ENCODE measurements around the gene BDNF. TPM values are rescaled to one million over a fixed set of nuclear protein-coding genes. Genes with fewer than 3 reads are reported as not detected.

BDNF gene
- polyA plus RNA-seq, 1 donor (not counting 4 experiments of a cell fraction or from before 2014, with no cell fraction given): 0.35 TPM

- Histone ChIP-seq H3K27ac (ENCODE audit: control insufficient read depth, insufficient read depth, low read length) (no peak overlapping the region), H3K4me3 (ENCODE audit: control insufficient read depth in 2 of 3, extremely low read depth in 1 of 3, insufficient read depth in 2 of 3, low read depth in 1 of 3, low read length in 3 of 3) (no peak overlapping the region), H4K20me1 (ENCODE audit: control insufficient read depth, extremely low read depth, insufficient read depth, low read length) (no peaks in the 10 kb centered on the region), H3K79me2 (ENCODE audit: control insufficient read depth, insufficient read depth, low read length) (no peaks in the 10 kb centered on the region), H3K9me3 (ENCODE audit: control insufficient read depth, low read depth, low read length) (no peaks in the 10 kb centered on the region), H3K4me1 (ENCODE audit: control insufficient read depth, extremely low read depth, insufficient read depth, low read length) (peaks cover 6% of the 10 kb centered on the region), H3K27me3 (ENCODE audit: control insufficient read depth, extremely low read depth, insufficient read depth, low read length) (peaks cover 43% of the 10 kb centered on the region), H2AFZ (ENCODE audit: control insufficient read depth, low read length) (no peak overlapping the region), H3K9ac (ENCODE audit: control insufficient read depth, extremely low read depth, insufficient read depth, low read length) (no peak overlapping the region), H3K9me1 (ENCODE audit: control insufficient read depth, extremely low read depth, insufficient read depth, low read length) (no peaks in the 10 kb centered on the region), H3K4me2 (ENCODE audit: control insufficient read depth, extremely low read depth, insufficient read depth, low read depth, low read length) (no peak overlapping the region), H3K36me3 (ENCODE audit: control insufficient read depth in 2 of 2, extremely low read depth in 1 of 2, insufficient read depth in 2 of 2, low read length in 2 of 2) (no peaks in the 10 kb centered on the region)
- DNase-seq (ENCODE audit: low read depth, low spot score) (no peak), FAIRE-seq (no peak)
- TF ChIP-seq EZH2 (IDR thresholded peaks at IDR 0.05; ENCODE audit: low read length) (no peak), CTCF (optimal IDR thresholded peaks at IDR 0.05 in 1 of 3, IDR thresholded peaks at IDR 0.05 in 1 of 3, conservative IDR thresholded peaks at IDR 0.05 in 1 of 3; ENCODE audit: extremely low read depth in 1 of 3, insufficient read depth in 2 of 3, low read length in 3 of 3) (no peak)
- dilution Hi-C loops (cut with MboI; ENCODE audit: extremely low pct_ligation_motif_present, low sequenced_read_pairs): no loop called here
Measured at GRCh38 chr11:27716835-27717234, 16.6 kb upstream of the BDNF start.

GRCh38 chr11:27716216-27716615 lies 16.0 kb upstream of the BDNF start:
- H3K9me3 ChIP-seq (ENCODE audit: control insufficient read depth, low read depth, low read length): no peaks in the 10 kb centered on the region
- H3K4me1 ChIP-seq (ENCODE audit: control insufficient read depth, extremely low read depth, insufficient read depth, low read length): peaks cover 2% of the 10 kb centered on the region
- no peak overlapping the region for H2AFZ ChIP-seq (ENCODE audit: control insufficient read depth, low read length)
- FAIRE-seq: no peak
- no peak overlapping the region for H3K4me2 ChIP-seq (ENCODE audit: control insufficient read depth, extremely low read depth, insufficient read depth, low read depth, low read length)
- no peaks in the 10 kb centered on the region for H4K20me1 ChIP-seq (ENCODE audit: control insufficient read depth, extremely low read depth, insufficient read depth, low read length)
- no peaks in the 10 kb centered on the region for H3K79me2 ChIP-seq (ENCODE audit: control insufficient read depth, insufficient read depth, low read length)
- peaks cover 37% of the 10 kb centered on the region for H3K27me3 ChIP-seq (ENCODE audit: control insufficient read depth, extremely low read depth, insufficient read depth, low read length)
- H3K4me3 ChIP-seq (ENCODE audit: control insufficient read depth in 2 of 3, extremely low read depth in 1 of 3, insufficient read depth in 2 of 3, low read depth in 1 of 3, low read length in 3 of 3): no peak overlapping the region
- no peaks in the 10 kb centered on the region for H3K9me1 ChIP-seq (ENCODE audit: control insufficient read depth, extremely low read depth, insufficient read depth, low read length)
- H3K36me3 ChIP-seq (ENCODE audit: control insufficient read depth in 2 of 2, extremely low read depth in 1 of 2, insufficient read depth in 2 of 2, low read length in 2 of 2): no peaks in the 10 kb centered on the region
- H3K27ac ChIP-seq (ENCODE audit: control insufficient read depth, insufficient read depth, low read length): no peak overlapping the region
- H3K9ac ChIP-seq (ENCODE audit: control insufficient read depth, extremely low read depth, insufficient read depth, low read length): no peak overlapping the region
- no peak for DNase-seq (ENCODE audit: low read depth, low spot score)
- dilution Hi-C loops (cut with MboI; ENCODE audit: extremely low pct_ligation_motif_present, low sequenced_read_pairs): no loop called here
- TF ChIP-seq EZH2 (IDR thresholded peaks at IDR 0.05; ENCODE audit: low read length) (no peak), CTCF (optimal IDR thresholded peaks at IDR 0.05 in 1 of 3, IDR thresholded peaks at IDR 0.05 in 1 of 3, conservative IDR thresholded peaks at IDR 0.05 in 1 of 3; ENCODE audit: extremely low read depth in 1 of 3, insufficient read depth in 2 of 3, low read length in 3 of 3) (no peak)
